ENCODE data around the gene ZNHIT2. TPM values are rescaled to one million over a fixed set of nuclear protein-coding genes. Genes with fewer than 3 reads are reported as not detected.

The ZNHIT2 gene
- total and polyA plus RNA-seq, 11 donors, result 5.5 to 15.5 (median 8.0) TPM

DNA sequence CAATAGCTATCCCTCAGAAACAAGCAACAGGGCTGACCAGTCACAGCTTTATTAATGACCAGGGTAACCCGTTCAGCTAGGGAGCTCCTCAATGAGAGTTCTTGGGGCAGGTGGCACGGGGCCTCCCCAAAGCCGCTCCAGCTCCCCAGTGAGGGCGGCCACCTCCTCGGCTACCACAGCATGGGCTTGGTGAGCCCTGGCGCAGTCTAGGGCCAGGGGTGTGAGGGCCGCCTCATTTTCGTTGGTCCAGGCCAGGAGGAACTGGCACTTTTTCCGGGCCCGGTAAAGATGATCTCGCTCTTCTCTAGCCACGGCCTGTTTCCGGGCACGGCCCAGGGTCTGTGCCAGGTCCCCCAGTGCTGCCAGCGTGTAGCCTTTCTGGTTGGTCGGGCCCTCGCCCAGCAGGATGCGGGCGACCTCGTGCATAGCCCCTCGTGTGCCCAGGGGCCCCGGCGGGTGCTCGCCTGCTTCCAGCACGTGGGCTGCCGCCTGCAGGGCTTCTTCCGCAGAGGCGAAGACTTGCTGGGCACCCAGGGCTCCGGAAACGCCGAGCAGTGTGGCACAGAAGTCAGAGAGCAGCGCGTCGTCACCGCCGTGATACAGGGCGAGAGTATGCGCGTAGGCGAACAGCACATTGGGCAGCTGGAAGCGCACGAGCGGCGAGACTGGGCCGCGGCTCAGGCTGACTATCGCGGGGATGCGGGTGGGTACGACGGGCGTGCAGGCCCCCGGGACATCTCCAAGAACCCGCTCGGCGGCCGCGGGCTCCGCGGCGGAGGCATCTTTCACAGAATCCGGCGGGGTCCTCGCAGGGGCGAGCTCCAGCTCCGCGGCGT, 913 bp downstream of the ZNHIT2 start:
- DNase-seq (peak in 3 of 5 donors; percentile 20 to 48 (median 47)), ATAC-seq (peak in 1 of 4 donors; percentile 2)
- intact Hi-C loops (cut with DNase I), result loop anchor here (1.0 to 10.0 kb wide), 10 partner anchors 20 to 342 kb away; partner anchors contain the start of genes ARL2 (in 5 of the 10), CDC42BPG (in 2 of the 10), CAPN1 (in 1 of the 10) and DPF2 (in 1 of the 10)
- Histone ChIP-seq H3K27ac (peak overlapping the region; percentile 71 to 93 (median 84)), H3K36me3 (peaks cover 0 to 45% (median 33%) of the 10 kb centered on the region in 9 donors), H3K4me3 (peak overlapping the region; percentile 67 to 99 (median 88)), H3K9me3 (no peaks in the 10 kb centered on the region), H3K27me3 (peaks cover 0 to 5% (median 0%) of the 10 kb centered on the region in 9 donors), H3K4me1 (peaks cover 0 to 71% (median 46%) of the 10 kb centered on the region in 12 donors)
- TF ChIP-seq POLR2A (IDR thresholded peaks at IDR 0.05), result no peak
- TF ChIP-seq, protein P1, sequence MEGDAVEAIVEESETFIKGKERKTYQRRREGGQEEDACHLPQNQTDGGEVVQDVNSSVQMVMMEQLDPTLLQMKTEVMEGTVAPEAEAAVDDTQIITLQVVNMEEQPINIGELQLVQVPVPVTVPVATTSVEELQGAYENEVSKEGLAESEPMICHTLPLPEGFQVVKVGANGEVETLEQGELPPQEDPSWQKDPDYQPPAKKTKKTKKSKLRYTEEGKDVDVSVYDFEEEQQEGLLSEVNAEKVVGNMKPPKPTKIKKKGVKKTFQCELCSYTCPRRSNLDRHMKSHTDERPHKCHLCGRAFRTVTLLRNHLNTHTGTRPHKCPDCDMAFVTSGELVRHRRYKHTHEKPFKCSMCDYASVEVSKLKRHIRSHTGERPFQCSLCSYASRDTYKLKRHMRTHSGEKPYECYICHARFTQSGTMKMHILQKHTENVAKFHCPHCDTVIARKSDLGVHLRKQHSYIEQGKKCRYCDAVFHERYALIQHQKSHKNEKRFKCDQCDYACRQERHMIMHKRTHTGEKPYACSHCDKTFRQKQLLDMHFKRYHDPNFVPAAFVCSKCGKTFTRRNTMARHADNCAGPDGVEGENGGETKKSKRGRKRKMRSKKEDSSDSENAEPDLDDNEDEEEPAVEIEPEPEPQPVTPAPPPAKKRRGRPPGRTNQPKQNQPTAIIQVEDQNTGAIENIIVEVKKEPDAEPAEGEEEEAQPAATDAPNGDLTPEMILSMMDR (IDR thresholded peaks at IDR 0.05), result no peak
- 21 to 35% (median 27%) methylated on average over 37 to 68 of the region's 68 CpGs for WGBS, 4 donors

- peaks cover 0 to 38% (median 27%) of the 10 kb centered on the region in 9 donors for H3K36me3 ChIP-seq
- H3K4me1 ChIP-seq, result peaks cover 0 to 71% (median 47%) of the 10 kb centered on the region in 12 donors
- TF ChIP-seq POLR2A (IDR thresholded peaks at IDR 0.05), result no peak
- TF ChIP-seq, protein P1 (IDR thresholded peaks at IDR 0.05), result no peak
- 89 to 95% (median 93%) methylated on average over 17 to 21 of the region's 21 CpGs for WGBS, 4 donors
- DNase-seq (peak in 2 of 5 donors; percentile 8 to 25), ATAC-seq (no peak)
- H3K27ac ChIP-seq, result no peak overlapping the region
- peaks cover 0 to 5% (median 0%) of the 10 kb centered on the region in 9 donors for H3K27me3 ChIP-seq
- no peak overlapping the region for H3K4me3 ChIP-seq
- intact Hi-C loops (cut with DNase I), result loop anchor here (5.0 to 10.0 kb wide), 9 partner anchors 69 to 341 kb away; partner anchors contain the start of genes ARL2 (in 5 of the 10), CDC42BPG (in 2 of the 10), CAPN1 (in 1 of the 10) and DPF2 (in 1 of the 10)
- no peaks in the 10 kb centered on the region for H3K9me3 ChIP-seq
Measured at GRCh38 chr11:65115361-65116082, 2.0 kb downstream of the ZNHIT2 start.

GRCh38 chr11:65114538-65115171, 2.8 kb downstream of the ZNHIT2 start:
- ATAC-seq (no peak), DNase-seq (peak in 2 of 5 donors; percentile 7 to 21)
- H3K36me3 ChIP-seq, result peaks cover 0 to 33% (median 22%) of the 10 kb centered on the region in 9 donors
- H3K4me1 ChIP-seq, result peaks cover 0 to 70% (median 49%) of the 10 kb centered on the region in 12 donors
- H3K27me3 ChIP-seq, result peaks cover 0 to 5% (median 0%) of the 10 kb centered on the region in 9 donors
- intact Hi-C loops (cut with DNase I), result loop anchor here (5.0 to 10.0 kb wide), 11 partner anchors 68 to 413 kb away; partner anchors contain the start of genes ARL2 (in 5 of the 10), CAPN1 (in 3 of the 10), CDC42BPG (in 2 of the 10) and DPF2 (in 1 of the 10)
- no peak overlapping the region for H3K4me3 ChIP-seq
- TF ChIP-seq POLR2A (IDR thresholded peaks at IDR 0.05), result no peak
- TF ChIP-seq, protein P1 (IDR thresholded peaks at IDR 0.05), result no peak
- no peak overlapping the region for H3K27ac ChIP-seq
- H3K9me3 ChIP-seq, result no peaks in the 10 kb centered on the region
- 87 to 91% (median 89%) methylated on average over 4 to 11 of the region's 11 CpGs for WGBS, 4 donors

All from heart left ventricle (tissue), 16 donors.